GM12801 (cell line): ENCODE data around the gene RPF1.

Experiments
- CTCF ChIP-seq: IDR thresholded peaks from one replicate; pipeline ENCODE4 v1.5.1; 2011; ENCODE audit warnings: control low read depth; ENCODE audit not compliant: insufficient read length; ENCODE audit errors: extremely low read depth

The RPF1 gene

GRCh38 chr1:84481317-84481716 lies 2.3 kb downstream of the RPF1 start:
- TF ChIP-seq CTCF = no peak

DNA sequence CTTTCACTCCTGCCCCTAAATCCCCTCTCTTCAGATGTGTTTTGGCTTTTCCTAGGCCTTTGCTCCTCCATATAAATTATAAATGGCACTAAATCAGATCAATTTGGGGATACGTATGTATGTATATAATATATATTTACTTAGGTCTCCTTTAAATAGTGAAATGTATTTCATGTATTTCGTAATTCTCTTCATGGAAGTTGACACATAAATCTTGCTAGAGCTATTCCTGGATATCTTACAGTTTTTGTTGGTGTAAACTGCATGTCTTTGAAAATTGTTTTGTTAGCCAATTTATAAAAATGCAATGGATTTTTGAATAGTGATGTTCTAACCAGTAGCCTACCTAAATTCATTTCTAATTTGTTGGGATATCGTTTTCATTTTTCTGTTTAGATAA lies 9.0 kb downstream of the RPF1 start:
- no peak for TF ChIP-seq CTCF

- no peak for TF ChIP-seq CTCF
Observed at GRCh38 chr1:84489766-84490165, 10.7 kb downstream of the RPF1 start.

DNA sequence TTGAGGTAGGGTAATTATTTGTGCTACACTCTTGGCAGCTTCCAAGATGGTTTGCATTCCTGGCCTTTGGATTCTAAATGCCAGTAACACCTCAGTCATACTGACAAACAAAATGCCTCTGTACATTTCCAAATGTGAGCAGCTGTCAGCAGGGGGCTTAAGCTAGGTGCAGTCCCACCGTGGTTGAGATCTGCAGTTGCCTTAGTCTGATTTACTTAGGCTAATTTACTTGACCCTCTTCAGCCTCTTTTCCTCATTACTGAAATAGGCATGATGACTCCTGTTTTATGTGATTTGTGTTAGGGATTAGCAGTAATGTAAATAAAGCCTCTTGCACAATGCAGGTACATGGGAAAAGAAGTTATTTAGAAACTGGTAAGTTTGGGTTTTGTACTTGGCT lies 13.7 kb downstream of the RPF1 start:
- no peak for TF ChIP-seq CTCF

- no peak for TF ChIP-seq CTCF
Observed at GRCh38 chr1:84493747-84494146, 14.7 kb downstream of the RPF1 start.

DNA sequence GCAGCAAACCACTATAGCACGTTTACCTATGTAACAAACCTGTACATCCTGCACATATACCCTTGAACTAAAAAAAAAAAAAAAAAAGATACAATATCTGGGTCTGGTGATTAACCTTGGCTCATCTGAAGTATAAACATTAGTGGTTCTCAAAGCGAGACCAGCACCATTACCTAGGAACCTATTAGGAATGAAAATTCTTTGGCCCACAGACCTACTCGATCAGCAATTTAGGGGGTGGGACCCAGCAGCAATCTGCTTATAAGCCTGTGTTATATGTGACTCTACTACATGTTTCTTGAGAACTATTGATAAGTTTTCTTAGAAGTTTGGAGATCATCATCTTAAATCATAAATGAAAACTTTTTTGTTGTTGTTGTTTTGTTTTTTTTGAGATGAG lies 17.4 kb downstream of the RPF1 start:
- no peak for TF ChIP-seq CTCF

- no peak for TF ChIP-seq CTCF
Observed at GRCh38 chr1:84497631-84498275, 18.7 kb downstream of the RPF1 start.
